Esophagus squamous epithelium (tissue), 4 donors: ENCODE data around the gene TRIM71.

ENCODE experiments used
- CTCF ChIP-seq, 6 experiments: fragments of 450-650 bp in 4 of 6; fragments of 200-600 bp in 2 of 6; sonication (generic) in 2 of 6; IDR thresholded peaks; one replicate each; pipeline ENCODE4 v1.5.1; 2016 to 2019; ENCODE audit warnings: antibody characterized with exemption in 6 of 6, mild to moderate bottlenecking in 4 of 6, moderate library complexity in 4 of 6
- POLR2A ChIP-seq, 4 donors: fragments of 450-650 bp; IDR thresholded peaks; one replicate each; pipeline ENCODE4 v1.6.1; 2017; ENCODE audit warnings: antibody characterized with exemption in 4 of 4, mild to moderate bottlenecking in 4 of 4, moderate library complexity in 3 of 4

DNA sequence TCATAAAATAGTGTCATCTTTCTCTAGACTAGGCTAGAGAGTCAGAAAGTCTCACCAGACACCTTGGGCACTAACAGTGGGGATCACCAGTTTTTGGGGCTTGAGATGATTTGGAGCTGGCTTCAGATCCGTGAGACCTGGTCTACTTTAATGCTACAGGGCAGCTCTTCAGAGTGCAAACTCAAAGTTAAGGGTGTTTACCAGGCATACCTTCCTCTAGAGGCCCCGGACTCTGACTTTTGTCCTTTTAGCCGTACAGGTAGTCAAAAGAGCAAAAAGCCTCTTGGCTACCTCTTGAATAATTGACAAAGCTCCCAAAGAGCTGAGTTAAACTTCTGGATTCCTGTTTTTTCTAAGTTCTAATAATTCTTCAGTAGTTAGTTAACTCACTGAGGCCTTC is 92.2 kb downstream of the TRIM71 start:
- TF ChIP-seq CTCF (IDR thresholded peaks at IDR 0.05) (no peak), POLR2A (IDR thresholded peaks at IDR 0.05) (no peak)
